A549 (cell line): ENCODE results near the gene NAP1L1.

Experiments used
- CTCF ChIP-seq: fragments of >200 bp; sonication (Bioruptor Twin); formaldehyde crosslinking; IDR thresholded peaks from 3 replicates; pipeline ENCODE4 v1.5.1; 2016
- MAX ChIP-seq: IDR thresholded peaks from 2 replicates; pipeline ENCODE4 v1.6.1; 2012
- PBX3 ChIP-seq: IDR thresholded peaks from 2 replicates; pipeline ENCODE4 v1.6.1; 2012
- POLR2A ChIP-seq: IDR thresholded peaks from 2 replicates; pipeline ENCODE4 v1.6.1; 2012; ENCODE audit warnings: mild to moderate bottlenecking, low read length
- POLR2AphosphoS2 ChIP-seq: conservative IDR thresholded peaks from 2 replicates; pipeline ENCODE4 v1.6.1; 2012; ENCODE audit warnings: low read length, improper control_type of control experiment, inconsistent platforms
- SREBF2 ChIP-seq: fragments of 450-650 bp; IDR thresholded peaks from 2 replicates; pipeline ENCODE4 v1.6.1; 2014; ENCODE audit warnings: mild to moderate bottlenecking, moderate library complexity

- no peak for TF ChIP-seq MAX
- no peak for TF ChIP-seq POLR2A
- TF ChIP-seq CTCF, result no peak
- TF ChIP-seq PBX3, result no peak
- no peak for TF ChIP-seq SREBF2
- no peak for TF ChIP-seq POLR2AphosphoS2
These were observed 1.0 kb upstream of the NAP1L1 start for GRCh38 chr12:76085520-76085868.
